HG03439 (cell line): ENCODE data around the gene PRKD1.
"Not testable (repeated sequence)": the region's sequence is repeated elsewhere in the genome, so short reads cannot be mapped to it uniquely, and the experiment has no call there.

Experiments used
- ATAC-seq: cut with Tn5 transposase; IDR thresholded peaks from one replicate; pipeline ENCODE4 v1.9.1; 2021; ENCODE audit warnings: mild to moderate bottlenecking, moderate library complexity; ENCODE audit not compliant: unreplicated experiment

The PRKD1 gene

DNA sequence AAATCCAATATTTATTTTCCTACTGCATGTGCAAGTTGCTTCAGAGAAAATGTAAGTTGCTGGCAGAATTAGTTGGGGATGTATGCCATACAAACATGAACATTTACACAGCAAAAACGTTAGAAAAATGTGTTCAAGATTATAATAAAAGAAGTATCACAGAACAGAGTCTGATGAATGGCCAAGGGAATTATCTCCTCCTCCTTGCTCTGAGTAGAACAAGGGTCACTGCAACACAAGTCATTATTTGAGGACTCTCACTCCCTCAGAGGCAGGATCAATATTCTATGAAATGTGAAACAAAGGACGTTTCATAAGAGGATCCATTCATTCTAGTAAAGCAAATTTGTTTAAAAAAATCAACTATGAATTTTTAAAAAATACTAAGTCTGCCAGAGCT is 177.8 kb downstream of the PRKD1 start:
- no peak for ATAC-seq

DNA sequence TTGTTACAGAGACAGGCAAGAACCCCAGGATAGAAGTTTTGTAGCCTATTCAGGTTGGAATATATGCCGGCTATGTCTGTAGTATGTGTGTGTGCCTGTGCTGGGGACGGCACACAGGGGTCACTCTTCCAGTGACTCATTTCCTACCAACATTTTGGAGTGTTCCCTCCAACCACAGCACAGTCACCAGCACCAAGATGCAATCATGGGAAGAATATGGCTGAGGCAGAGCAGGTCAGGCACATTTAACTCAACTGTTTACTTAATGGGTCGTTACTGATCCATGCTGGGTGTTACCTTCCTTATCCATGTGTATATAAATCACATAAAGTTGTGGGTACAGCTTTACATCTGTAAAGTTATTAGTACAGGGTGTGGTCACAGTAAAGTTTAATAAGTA is 178.3 kb downstream of the PRKD1 start:
- ATAC-seq: no peak

DNA sequence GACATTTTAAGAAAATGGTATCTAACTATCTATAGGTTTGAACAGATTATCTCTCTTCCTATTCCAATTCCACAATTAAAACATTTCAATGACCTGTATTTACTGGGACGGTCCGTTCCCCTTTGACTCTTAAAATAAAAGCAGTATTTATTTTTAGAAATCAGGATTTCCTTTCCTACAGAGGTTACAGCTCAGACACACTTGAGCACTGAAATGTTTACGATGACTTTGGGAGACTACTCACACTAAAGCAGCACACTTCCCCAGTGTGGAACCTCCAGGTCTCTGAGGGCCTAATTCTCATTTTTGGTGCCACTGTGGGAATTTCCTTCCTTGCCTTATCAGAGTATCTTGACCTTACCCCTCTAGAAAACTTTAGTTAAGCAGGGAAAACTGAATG is 181.8 kb downstream of the PRKD1 start:
- no peak for ATAC-seq

DNA sequence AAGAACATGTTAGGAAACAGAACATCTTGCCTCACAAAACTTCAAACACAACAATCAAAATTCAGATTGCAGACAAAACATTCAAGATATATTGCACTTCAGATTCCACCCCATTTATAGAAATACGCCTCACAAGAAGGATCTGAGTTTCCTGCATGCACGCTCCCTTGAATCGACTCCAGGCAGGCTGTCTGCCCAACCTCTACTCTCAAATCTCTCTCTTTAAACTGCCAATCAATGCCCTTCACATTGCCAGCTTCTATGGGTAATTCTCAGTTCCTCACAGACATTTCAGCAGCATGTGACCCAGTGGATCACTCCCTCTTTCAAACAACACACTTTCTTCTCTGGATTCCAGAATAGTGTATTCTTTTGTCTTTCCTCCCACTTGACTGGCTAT is 184.1 kb downstream of the PRKD1 start:
- no peak for ATAC-seq

DNA sequence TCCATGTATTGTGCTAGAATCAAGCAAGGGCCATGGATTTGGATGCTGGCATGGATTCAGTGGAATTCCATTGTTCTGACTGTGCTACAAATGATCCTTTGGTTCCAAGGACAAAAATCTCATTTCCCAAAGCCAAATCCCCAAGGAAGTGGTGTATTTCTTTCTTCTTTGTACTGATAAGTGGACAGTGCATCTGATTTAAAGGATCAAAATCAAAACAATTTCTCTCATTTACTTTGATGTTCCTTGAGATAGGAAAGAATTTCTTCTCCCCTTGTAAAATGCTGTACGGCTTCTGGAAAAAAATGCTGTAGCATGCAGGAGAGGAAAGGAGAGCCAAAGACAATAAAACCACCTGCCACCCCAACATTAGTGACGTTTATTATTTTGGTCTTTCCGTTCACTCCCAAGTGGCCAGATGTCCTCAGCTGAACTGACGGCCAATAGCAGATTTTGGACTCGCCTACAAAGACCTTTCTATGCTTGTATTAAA is 185.7 kb downstream of the PRKD1 start:
- ATAC-seq: no peak

DNA sequence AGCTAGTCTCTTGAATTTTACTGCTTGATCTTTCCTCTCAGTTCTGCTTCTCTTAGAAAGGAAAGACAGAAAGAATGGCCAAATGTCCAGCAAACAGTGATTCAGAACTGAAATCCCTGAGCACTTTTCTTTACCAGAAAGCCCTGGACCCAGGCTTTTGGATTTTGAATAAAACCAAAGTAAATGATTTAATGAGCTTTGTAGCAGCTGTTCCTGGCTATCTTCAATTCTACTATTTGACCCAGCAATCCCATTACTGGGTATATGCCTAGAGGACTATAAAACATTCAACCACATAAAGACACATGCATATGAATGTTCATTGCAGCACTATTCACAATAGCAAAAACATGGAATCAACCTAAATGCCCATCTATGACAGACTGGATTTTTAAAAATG is 187.2 kb downstream of the PRKD1 start:
- ATAC-seq: no peak

DNA sequence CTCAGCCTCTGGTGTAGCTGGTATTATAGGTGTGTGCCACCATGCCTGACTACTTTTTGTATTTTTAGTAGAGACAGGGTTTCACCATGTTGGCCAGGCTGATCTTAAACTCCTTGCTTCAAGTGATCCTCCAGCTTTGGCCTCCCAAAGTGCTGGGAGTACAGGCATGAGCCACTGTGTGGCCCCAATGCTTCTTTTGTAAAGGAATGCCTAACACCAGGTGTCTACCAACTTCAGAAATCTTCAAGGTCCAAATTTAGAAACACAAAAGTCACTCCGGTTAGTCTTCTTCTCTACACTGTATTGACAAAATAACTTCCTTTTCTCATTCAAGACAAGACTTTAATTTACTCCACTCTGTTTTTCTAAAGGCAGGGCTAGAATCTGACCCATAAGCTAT is 188.7 kb downstream of the PRKD1 start:
- ATAC-seq: no peak

DNA sequence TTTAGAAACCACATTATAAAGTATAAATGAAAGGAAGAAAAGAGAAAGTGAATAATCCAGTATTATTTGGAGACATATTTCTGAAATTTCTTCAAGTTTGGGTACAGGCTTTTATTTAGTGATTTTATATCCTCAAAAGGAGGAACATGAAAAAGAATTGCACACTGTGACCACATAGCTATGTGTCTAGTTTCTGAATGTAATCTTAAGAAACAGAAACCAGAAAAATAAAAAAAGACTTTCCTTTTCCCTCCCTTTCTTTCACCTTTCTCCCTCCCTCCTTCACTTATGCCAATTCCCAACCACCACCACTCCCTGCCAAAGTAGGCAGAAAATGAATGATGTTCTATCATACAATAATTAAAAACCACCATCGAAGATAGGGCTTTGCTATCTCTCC is 189.6 kb downstream of the PRKD1 start:
- ATAC-seq: no peak

DNA sequence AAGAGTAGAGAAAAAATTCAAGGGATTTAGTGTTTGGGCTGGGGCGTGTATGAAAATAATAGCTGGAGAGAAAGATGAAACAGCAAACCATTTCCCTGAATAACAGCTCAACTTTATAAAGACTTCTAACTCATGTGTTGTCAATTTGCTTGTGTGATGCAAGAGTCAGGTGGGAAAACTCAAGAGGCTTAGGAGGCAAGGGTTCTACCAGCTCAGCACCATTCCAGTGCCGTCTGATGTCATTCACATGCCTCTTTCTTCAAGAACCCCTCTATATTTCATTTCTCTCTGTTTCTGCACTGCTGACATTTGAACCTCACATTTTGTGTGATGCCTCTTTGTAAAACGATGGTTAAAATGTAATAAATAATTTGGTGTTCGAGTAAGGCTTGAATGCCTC is 192.2 kb downstream of the PRKD1 start:
- ATAC-seq: no peak

DNA sequence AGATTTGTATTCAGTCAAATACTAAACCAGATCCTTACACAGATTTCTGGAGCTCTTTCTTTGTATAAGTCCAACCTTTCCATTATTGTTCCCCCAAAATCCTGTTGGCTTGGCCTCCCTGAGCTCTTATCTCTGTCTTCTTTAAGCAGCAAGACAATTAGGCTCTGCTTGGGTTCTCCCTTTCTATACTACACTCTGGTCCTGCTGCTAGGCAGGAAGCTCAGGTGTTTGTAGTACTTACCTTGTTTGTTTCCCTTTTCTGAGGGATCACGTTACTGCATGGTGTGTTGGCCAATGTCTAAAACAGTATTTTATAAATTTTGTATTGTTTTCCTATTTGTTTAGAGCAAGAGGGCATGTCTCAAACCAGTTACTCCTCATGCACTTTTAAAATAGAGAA is 192.9 kb downstream of the PRKD1 start:
- no peak for ATAC-seq

DNA sequence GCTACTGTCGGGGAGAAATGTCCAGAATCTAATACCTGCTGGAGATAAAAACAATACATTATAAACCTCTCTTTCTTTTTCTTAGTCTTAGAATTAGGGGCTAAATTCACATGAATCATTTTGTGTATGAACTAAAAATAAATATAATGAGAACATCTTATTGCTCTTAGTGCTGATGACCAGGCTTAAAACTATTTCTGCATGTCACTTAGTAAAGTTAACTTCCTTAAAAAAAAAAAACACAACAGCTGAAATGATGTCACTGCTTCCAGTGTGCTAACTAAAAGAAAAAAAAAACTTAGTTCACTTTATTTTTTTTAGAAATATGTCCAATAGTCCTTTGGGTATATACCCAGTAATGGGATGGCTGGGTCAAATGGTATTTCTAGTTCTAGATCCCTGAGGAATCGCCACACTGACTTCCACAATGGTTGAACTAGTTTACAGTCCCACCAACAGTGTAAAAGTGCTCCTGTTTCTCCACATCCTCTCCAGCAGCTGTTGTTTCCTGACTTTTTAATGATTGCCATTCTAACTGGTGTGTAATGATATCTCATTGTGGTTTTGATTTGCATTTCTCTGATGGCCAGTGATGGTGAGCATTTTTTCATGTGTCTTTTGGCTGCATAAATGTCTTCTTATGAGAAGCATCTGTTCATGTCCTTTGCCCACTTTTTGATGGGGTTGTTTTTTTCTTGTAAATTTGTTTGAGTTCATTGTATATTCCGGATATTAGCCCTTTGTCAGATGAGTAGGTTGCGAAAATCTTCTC is 200.9 kb downstream of the PRKD1 start:
- ATAC-seq: not testable (repeated sequence)

DNA sequence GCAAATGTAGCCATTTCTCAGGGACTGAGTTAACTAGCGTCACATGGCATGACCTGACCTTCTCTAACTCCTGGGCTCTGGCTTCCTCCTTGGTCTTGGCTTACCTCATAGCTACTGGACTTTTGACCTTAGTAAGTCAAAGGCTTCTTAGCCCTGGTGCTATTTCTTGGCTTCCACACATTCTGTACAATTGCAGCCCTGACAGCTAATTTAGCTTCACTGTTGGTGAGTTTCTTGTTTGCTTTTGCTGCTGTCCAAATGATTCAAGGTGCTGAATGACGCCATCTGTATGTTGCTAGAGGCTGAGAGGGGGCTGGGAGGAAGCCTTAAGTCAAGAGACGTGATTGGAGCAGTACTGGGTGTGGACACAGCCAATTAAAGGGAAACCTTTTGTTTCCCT is 202.7 kb downstream of the PRKD1 start:
- no peak for ATAC-seq

DNA sequence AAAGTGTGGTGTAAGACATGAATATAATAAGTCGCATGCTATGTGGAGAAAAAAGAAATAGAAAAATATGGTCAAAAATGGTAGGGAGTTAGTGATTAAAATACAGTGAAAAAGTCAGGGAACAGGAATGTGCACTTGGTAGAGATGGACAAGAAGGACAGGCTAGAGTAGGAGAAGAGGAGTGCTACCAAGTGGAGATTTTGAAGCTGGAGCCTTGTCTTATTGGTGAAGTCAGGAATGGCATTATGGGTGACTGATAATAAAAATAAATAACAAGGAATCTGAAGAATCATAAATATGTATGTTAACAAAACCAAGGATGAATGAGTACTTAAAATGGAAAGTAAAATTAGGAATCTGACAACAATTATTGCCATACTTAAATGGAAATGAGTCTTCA is 204.8 kb downstream of the PRKD1 start:
- ATAC-seq: no peak

DNA sequence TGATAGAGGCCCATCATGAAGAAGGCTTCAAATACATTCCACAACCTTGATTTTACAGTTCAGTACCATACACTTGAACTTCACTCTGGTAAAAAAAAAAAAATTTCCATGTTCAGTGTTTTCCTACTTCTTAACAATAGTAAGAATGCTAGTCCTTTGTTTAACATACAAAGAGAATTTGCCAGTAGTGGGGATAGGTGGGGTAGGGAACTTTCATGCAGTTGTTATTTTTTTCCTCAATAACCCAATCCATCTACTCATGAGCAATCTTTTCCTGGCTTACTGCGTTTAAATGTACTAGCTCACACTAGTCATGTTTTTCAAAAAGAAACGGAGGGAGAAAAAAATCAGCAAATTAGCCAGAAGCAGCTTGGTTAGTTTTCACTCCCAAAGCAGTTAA is 206.1 kb downstream of the PRKD1 start:
- ATAC-seq: no peak

DNA sequence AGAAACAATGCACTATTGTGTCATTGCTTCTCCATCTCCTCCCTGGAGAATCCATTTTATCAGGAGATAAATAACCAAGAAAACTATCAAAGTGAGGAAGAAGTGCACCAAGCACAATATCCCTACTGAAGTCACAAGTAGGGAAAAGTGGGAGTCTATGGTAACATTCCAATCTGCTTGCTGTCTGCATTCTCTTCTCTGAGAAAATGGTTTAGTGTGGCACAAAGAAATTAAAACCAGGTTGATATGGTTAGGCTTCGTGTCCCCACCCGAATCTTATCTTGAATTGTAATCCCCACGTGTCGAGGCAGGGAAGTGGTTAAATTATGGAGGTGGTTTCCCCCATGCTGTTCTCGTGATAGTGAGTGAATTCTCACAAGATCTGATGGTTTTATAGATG is 209.7 kb downstream of the PRKD1 start:
- ATAC-seq: no peak

DNA sequence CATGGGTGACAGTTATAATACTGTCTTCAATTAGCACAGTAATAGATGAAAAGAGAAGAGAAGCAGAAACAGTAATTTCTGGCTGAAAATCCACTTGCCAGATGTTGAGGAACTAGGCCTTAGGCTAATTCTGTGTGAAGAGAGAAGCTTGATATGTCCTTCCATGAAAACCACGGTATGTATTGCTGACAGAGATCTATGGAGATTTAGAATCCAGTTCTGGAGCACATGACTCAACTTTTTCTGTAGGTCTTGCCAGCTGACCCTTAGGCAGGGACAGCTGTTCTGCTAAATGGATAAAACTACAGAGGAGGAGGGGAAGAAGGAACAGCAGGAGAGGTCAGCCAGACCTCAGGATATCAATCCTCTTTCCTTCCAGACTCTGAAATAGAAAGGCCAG is 211.5 kb downstream of the PRKD1 start:
- ATAC-seq: no peak

DNA sequence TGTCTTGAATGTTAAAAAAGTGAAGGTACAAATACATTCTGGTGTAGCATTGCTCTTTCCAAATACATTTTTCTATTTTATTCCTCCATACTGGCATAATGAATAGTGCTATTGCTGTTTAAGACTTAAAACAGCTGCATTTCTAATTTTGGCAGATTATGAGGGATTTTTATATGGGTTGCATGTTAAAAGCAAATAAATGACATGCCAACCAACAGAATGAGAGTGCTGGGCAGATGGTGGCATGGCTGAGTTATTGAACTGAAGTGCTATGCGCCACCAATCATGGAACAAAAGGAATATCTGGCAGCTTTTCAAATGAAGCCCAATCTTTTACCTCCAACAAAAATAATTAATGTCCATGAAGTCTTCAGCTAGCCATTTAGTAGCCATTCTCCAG is 215.0 kb downstream of the PRKD1 start:
- ATAC-seq: no peak

DNA sequence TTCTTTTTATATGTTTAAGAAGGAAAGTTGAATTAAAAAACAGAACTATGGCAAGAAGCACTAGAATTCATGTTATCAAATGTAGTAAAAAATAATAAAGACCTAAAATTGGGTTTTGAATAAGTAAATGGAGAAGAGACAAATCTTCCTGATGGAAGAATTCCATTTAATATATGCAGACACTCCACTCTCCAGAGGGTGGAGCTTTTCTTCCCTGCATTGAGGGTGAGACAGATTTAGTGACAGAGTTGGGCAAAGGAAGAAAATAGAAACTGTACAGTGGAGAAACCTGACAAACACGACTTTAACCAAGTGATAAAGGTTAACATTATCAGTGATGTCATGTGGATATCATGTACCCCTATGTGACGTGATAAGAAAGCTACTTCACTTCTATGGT is 217.6 kb downstream of the PRKD1 start:
- no peak for ATAC-seq

DNA sequence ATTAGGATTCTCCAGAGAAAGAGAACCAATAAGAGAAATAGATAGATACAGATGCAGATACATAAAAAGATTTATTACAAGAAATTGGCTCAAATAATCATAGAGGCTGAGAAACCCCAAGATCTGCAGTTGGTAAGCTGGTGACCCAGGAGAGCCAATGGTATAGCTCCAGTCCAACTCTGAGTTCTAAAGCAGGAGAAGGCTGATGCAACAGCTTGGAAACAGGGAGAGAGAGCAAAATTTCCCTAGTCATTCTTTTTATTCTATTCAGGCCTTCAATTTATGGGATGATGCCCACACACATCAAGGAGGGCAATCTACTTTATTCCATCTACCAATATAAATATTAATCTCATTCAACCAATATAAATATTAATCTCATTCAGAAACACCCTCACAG is 218.2 kb downstream of the PRKD1 start:
- ATAC-seq: no peak

DNA sequence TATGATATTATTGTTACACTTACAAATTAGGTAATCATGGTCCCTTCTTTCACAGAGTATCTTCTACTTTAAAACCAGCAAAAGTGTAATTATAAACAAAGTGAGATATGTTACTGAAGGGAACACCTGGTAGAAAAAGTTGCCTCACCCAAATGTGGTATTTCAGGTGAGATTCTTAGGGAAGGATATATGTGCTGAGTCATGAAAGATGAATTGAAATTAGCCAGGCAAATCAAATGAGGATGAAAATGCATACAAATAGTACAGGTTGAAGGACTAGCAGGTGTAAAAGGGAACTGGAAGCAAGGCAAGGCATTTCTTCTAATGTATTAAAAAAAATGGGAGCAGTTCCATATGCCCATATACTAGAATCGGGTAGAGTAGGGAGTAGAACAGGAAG is 220.9 kb downstream of the PRKD1 start:
- ATAC-seq: no peak

DNA sequence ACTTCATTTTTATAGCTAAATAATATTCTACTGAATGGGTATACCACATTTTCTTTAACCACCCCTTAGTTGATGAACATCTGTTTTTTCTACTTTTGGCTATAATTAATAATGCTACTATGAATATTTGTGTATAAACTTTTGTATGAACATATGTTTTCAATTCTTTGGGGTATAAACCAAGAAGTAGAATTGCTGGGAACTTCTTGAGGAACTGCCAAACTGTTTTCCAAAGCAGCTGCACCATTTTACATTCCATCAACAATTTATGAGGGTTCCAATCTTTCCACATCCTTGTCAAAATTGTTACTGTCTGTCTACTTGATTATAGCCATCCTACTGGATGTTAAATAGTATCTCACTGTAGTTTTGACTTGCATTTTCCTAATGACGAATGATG is 221.8 kb downstream of the PRKD1 start:
- no peak for ATAC-seq

DNA sequence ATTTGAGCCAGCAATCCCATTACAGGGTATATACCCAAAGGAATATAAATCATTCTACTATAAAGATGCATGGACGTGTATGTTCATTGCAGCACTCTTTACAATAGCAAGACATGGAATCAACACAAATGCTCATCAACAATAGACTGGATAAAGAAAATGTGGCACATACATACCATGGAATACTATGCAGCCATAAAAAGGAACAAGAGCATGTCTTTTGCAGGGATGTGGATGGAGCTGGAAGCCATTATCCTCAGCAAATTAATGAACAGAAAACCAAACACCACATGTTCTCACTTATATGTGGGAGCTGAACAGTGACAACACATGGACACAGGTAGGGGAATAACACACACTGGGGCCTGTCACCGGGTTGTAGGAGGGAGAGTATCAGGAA is 238.1 kb downstream of the PRKD1 start:
- not testable (repeated sequence) for ATAC-seq

DNA sequence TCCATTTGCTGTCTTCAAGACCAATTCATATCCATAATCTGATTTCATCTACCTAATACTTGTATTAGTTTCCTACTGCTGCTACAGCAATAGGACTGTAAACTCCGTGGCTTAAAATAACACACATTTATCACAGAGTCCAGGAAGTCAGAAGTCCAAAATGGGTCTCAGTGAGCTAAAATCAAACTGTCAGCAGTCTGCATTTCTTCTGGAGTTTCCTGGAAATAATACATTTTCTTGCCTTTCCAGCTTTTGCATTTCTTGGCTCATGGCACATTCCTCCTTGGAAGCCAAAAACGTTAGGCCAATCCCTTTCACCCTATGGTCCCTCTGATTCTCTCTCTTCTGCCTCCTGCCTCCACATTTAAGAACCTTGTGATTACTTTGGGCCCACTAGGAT is 239.8 kb downstream of the PRKD1 start:
- ATAC-seq: no peak
